Measurements from ENCODE around the gene OR6B2. TPM values are rescaled to one million over a fixed set of nuclear protein-coding genes. Genes with fewer than 3 reads are reported as not detected.

The OR6B2 gene
- polyA plus RNA-seq: not detected in 2 replicates

GRCh38 chr2:240030379-240031094 is at the start of gene OR6B2:
OR6B2 (minus strand) TSS chr2:240030429; CDS start chr2:240030429, 0 bp downstream.

DNA sequence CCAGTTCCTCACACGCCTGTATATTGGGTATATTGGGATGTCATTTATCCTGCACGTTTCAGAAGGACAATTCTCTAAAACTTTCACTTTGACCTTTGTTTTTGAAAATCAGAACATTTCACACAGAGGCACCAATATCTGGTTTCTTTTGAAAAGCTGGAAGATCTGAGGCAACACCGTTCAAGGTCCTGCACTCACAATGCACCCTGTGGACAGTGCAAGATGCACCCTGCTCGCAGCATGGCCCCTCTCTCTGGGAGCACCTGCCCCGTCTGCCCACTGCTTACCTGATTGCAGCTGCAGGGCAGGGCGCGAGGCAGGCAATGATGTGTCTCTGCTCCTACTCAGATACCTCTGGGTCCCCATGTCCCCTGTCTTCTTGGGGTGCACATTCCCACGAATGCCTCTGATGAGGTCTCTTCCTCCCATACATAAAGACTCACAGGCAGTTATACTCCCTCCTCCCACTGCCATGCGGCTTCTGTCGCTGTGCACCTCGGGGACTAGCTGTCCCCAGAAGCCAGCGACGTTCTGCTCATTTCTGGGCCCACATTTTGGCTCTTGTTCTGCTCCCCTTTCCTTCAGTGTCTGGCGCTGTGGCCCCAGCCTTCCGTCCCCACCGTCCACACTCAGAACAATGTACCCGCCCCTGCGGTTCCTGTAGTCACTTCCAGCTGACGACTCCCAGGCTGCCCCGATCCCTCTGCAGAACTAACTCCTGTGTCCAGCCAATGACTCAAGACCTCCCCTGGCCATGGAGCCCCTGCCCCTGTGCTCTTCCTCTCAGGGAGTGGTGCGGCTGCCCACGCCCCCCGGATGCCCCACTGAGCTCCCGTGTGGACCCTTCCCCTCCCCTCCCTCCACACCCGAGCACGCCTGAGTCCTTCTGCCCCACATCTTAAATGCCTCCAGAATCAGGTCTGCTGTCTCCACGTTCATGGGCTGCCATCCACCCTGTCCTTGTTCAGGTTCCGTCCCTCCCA is 23.2 kb upstream of the OR6B2 start, which contains the start of gene OR6B3:
Gene OR6B3 (minus strand): TSS at position 349 of the 983 bp plus-strand sequence.

Other genes with a start within 250 kb of the OR6B2 start
- gene NDUFA10, start 5.1 kb downstream of the OR6B2 start, polyA plus RNA-seq: 197 and 204 TPM in 2 replicates
- gene OR6B3, start 23.1 kb upstream of the OR6B2 start, polyA plus RNA-seq: not detected in 2 replicates
- gene COPS9, start 105.9 kb upstream of the OR6B2 start, polyA plus RNA-seq: 601 and 611 TPM in 2 replicates
- gene OTOS, start 110.2 kb upstream of the OR6B2 start, polyA plus RNA-seq: not detected in 2 replicates

All from Purkinje cell (primary cell).